GM10266 (cell line): ENCODE measurements around the gene EFNB3.

Experiments
- DNase-seq: peaks from one replicate; pipeline ENCODE4 v3.0.0; 2012; ENCODE audit errors: extremely low spot score
- CTCF ChIP-seq: IDR thresholded peaks from 2 replicates; pipeline ENCODE4 v1.5.1; 2012; ENCODE audit warnings: mild to moderate bottlenecking, low read depth; ENCODE audit not compliant: control insufficient read depth, insufficient read depth; ENCODE audit errors: missing control alignments

Gene EFNB3

GRCh38 chr17:7687072-7687907 lies 17.7 kb upstream of the EFNB3 start, which contains the start of gene TP53:
Gene TP53, minus strand, starts transcription at chr17:7687490. Its CDS starts 10,896 bp downstream, at chr17:7676594.
- no peak for TF ChIP-seq CTCF
- DNase-seq, result peak; percentile 84

GRCh38 chr17:7687908-7688807 lies 16.8 kb upstream of the EFNB3 start, which contains the start of gene WRAP53:
Gene WRAP53, plus strand, starts transcription at chr17:7688477. Its CDS starts 172 bp downstream, at chr17:7688649.
- TF ChIP-seq CTCF, result peak; percentile 99
- DNase-seq, result peak; percentile 91

DNA sequence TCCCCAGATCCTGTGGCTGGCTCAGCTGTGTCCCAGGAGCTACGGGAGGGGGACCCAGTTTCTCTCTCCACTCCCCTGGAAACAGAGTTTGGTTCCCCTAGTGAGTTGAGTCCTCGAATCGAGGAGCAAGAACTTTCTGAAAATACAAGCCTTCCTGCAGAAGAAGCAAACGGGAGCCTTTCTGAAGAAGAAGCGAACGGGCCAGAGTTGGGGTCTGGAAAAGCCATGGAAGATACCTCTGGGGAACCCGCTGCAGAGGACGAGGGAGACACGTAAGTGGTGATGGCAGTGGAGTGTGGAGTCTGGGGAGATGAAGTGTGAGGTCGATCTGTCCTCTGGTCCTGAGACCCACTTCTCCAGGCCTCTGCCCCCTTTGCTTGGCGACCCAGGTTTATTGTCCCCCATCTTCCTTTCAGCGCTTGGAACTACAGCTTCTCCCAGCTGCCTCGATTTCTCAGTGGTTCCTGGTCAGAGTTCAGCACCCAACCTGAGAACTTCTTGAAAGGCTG lies 16.1 kb upstream of the EFNB3 start:
- TF ChIP-seq CTCF, result no peak
- no peak for DNase-seq

- TF ChIP-seq CTCF, result no peak
- DNase-seq, result no peak
These were observed 9.4 kb upstream of the EFNB3 start for GRCh38 chr17:7695586-7695985.

DNA sequence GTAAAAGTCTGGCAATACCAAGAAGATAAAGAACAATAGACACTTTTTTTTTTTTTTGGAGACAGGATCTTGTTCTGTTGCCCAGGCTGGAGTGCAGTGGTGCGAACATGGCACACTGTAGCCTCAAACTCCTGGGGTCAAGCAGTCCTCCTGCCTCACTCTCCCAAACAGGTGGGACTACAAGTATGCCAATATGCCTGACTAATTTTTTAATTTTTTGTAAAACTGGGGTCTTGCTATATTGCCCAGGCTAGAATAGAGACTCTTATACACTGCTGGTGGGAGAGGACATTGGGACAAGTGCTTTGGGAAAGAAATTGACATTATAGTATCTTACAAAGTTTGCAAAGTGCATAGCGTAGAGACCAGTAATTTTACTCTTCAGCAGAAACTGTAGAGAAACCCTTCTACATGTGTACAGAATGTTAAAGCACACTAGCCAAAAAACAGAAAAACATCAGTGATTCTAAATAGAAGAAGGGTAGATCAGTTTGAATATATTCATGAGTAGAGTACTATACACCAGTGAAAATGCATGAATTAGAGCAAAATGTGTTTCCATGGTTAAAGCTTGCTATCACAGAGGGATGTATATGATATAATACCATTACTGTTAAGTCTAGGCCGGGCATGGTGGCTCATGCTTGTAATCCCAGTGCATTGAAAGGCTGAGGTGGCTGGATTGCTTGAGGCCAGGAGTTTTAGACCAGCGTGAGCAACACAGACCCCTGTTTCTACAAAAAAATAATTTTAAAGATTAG lies 7.0 kb upstream of the EFNB3 start:
- DNase-seq, result no peak
- no peak for TF ChIP-seq CTCF

DNA sequence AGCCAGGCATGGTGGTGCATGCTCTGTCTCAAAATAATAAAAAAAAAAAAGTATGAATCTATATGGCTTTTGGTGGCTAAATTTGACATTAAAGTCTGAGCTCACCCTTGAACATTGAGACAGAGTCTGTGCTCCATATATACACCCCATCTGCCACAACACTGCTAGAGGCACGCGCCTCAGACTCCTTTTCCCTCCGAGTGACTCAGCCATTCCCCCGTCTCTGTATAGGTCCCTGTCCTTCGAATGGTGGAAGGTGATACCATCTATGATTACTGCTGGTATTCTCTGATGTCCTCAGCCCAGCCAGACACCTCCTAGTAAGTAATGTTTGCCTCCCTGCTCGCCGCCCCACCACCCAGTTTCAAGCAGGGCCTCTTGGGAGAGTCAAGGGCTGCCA lies 4.5 kb upstream of the EFNB3 start:
- no peak for DNase-seq
- TF ChIP-seq CTCF, result no peak
